Effector memory CD4-positive, alpha-beta T cell (primary cell): ENCODE data around the gene NPVF.

Experiments
- DNase-seq, 3 donors: peaks; one replicate each; pipeline ENCODE4 v3.0.0-alpha.2; 2020
- H3K27ac ChIP-seq: 2 replicates; pipeline ENCODE4 v1.7.0; 2013; ENCODE audit warnings: mild to moderate bottlenecking, low read length, moderate library complexity; ENCODE audit not compliant: insufficient read depth, poor library complexity, severe bottlenecking
- H3K27me3 ChIP-seq: replicated peaks from 2 replicates; pipeline ENCODE4 v1.7.0; 2013; ENCODE audit warnings: mild to moderate bottlenecking, low read length; ENCODE audit not compliant: insufficient read depth, control insufficient read depth, poor library complexity, severe bottlenecking
- H3K36me3 ChIP-seq: 2 replicates; pipeline ENCODE4 v1.7.0; 2013; ENCODE audit warnings: mild to moderate bottlenecking, low read length, moderate library complexity; ENCODE audit not compliant: control insufficient read depth, insufficient read depth
- H3K4me1 ChIP-seq: 2 replicates; pipeline ENCODE4 v1.7.0; 2013; ENCODE audit warnings: low read length, mild to moderate bottlenecking; ENCODE audit not compliant: control insufficient read depth, insufficient read depth, poor library complexity, severe bottlenecking
- H3K4me3 ChIP-seq: 2 replicates; pipeline ENCODE4 v1.7.0; 2013; ENCODE audit warnings: low read length, low read depth, mild to moderate bottlenecking; ENCODE audit not compliant: insufficient read depth, poor library complexity, severe bottlenecking
- H3K9me3 ChIP-seq: 2 replicates; pipeline ENCODE4 v1.7.0; 2013; ENCODE audit warnings: mild to moderate bottlenecking, low read length, moderate library complexity; ENCODE audit not compliant: control insufficient read depth

The NPVF gene

GRCh38 chr7:25254604-25255003, 26.3 kb upstream of the NPVF start:
- no peak for DNase-seq
- H3K27me3 ChIP-seq: no peaks in the 10 kb centered on the region
- no peaks in the 10 kb centered on the region for H3K36me3 ChIP-seq

DNA sequence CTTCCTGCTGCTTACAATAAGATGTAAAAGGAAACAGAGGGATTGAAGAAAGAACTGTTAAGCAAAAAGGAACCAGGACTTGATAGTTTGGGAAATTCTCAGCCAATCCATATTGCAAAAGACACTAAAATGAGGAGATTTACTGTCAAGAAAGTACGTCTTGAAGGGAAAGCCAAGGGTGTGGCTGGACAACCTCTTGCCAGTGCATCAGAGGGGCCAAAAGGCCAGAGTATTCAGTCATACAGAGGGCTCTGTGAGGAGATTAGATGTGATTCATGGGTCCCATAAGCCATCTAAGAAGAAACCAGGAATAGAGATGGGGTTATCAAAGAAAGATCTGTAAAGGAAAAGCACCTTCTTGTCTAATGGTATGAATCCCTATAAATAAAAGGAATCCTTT, 25.4 kb upstream of the NPVF start:
- Histone ChIP-seq H3K27me3 (no peaks in the 10 kb centered on the region), H3K9me3 (no peaks in the 10 kb centered on the region), H3K36me3 (no peaks in the 10 kb centered on the region), H3K27ac (no peak overlapping the region), H3K4me1 (no peaks in the 10 kb centered on the region), H3K4me3 (no peak overlapping the region)
- DNase-seq: no peak

More at GRCh38 chr7:25254604-25255003, 26.3 kb upstream of the NPVF start:
- no peaks in the 10 kb centered on the region for H3K9me3 ChIP-seq
- no peak overlapping the region for H3K4me3 ChIP-seq
- no peak overlapping the region for H3K27ac ChIP-seq
- H3K4me1 ChIP-seq: no peaks in the 10 kb centered on the region

DNA sequence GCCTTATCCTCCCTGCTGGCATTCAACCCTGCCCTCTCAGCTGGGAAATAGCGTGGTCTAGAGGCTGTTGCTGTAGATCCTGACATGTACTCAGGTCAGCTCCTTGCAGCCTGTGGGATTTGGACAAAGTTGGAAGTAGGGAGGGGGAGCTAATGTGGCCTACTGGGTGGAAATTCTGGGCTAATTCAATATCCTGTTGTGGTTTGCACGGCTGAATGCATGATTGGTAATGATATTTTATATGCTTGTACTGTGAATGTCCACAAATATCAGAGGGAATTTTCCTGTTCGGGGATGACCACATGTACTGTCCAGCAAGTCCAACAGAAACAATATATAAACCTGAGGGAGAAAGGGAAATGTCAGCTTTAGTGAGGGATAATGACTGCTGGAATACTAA, 22.1 kb upstream of the NPVF start:
- no peaks in the 10 kb centered on the region for H3K27me3 ChIP-seq

DNA sequence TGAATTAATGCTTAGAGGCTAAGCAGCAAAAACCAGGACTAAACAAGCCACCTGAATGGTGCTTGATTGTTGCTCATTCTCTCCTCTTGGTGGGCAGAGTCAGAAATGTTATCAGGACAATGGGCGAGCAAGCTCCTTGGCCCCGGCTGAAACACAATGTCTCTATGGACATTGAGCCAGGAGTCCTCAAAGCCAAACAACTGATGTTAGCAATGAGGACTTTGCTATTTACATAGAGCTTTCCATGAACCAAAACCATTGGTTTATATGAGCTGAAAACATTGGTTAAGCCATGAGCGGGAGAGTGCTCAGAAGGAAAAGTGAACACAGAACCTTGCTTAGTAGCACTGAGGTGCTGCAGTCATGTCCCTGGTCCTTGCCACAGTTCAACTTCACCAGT, 21.5 kb upstream of the NPVF start:
- H3K27me3 ChIP-seq: no peaks in the 10 kb centered on the region
- DNase-seq: no peak
- H3K4me1 ChIP-seq: no peaks in the 10 kb centered on the region
- no peaks in the 10 kb centered on the region for H3K9me3 ChIP-seq
- H3K36me3 ChIP-seq: no peaks in the 10 kb centered on the region
- no peak overlapping the region for H3K27ac ChIP-seq
- H3K4me3 ChIP-seq: no peak overlapping the region

More for the DNA sequence above, 22.1 kb upstream of the NPVF start:
- H3K36me3 ChIP-seq: no peaks in the 10 kb centered on the region
- no peak overlapping the region for H3K4me3 ChIP-seq
- no peaks in the 10 kb centered on the region for H3K9me3 ChIP-seq
- H3K4me1 ChIP-seq: no peaks in the 10 kb centered on the region
- no peak for DNase-seq
- H3K27ac ChIP-seq: no peak overlapping the region

DNA sequence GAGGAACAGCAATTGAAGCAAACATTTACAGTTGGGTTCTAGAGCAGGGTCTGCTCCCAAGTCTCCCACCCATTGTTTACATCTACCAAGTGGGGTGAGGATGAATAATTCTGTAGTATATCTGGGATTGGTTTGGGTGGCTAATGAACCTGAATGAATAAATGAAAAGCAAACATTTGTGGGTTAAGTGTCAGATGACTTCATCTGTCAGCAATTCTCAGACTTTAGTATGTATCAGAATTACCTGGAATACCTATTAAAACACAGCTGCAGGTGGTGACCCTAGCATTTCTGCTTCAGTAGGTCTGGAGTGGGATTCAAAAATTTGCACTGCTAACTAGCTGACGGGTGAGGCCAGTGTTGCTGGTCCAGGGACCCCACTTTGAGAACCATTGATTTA, 18.0 kb upstream of the NPVF start:
- H3K9me3 ChIP-seq: no peaks in the 10 kb centered on the region
- H3K36me3 ChIP-seq: no peaks in the 10 kb centered on the region
- no peaks in the 10 kb centered on the region for H3K4me1 ChIP-seq
- DNase-seq: no peak
- H3K4me3 ChIP-seq: no peak overlapping the region
- H3K27ac ChIP-seq: no peak overlapping the region
- no peaks in the 10 kb centered on the region for H3K27me3 ChIP-seq

- no peaks in the 10 kb centered on the region for H3K36me3 ChIP-seq
- no peak for DNase-seq
- H3K9me3 ChIP-seq: no peaks in the 10 kb centered on the region
- no peaks in the 10 kb centered on the region for H3K27me3 ChIP-seq
- H3K27ac ChIP-seq: no peak overlapping the region
- H3K4me3 ChIP-seq: no peak overlapping the region
- no peaks in the 10 kb centered on the region for H3K4me1 ChIP-seq
Observed at GRCh38 chr7:25244254-25245033, 16.2 kb upstream of the NPVF start.

- Histone ChIP-seq H3K27ac (no peak overlapping the region), H3K9me3 (no peaks in the 10 kb centered on the region), H3K36me3 (no peaks in the 10 kb centered on the region), H3K4me1 (no peaks in the 10 kb centered on the region), H3K27me3 (no peaks in the 10 kb centered on the region), H3K4me3 (no peak overlapping the region)
- DNase-seq: no peak
Observed at GRCh38 chr7:25242678-25243077, 14.4 kb upstream of the NPVF start.

- H3K9me3 ChIP-seq: no peaks in the 10 kb centered on the region
- no peak for DNase-seq
- H3K36me3 ChIP-seq: no peaks in the 10 kb centered on the region
- no peak overlapping the region for H3K27ac ChIP-seq
- no peaks in the 10 kb centered on the region for H3K27me3 ChIP-seq
- H3K4me1 ChIP-seq: no peaks in the 10 kb centered on the region
- no peak overlapping the region for H3K4me3 ChIP-seq
Observed at GRCh38 chr7:25240896-25241295, 12.6 kb upstream of the NPVF start.

GRCh38 chr7:25240340-25240739, 12.1 kb upstream of the NPVF start:
- H3K27me3 ChIP-seq: no peaks in the 10 kb centered on the region
- no peaks in the 10 kb centered on the region for H3K4me1 ChIP-seq
- no peak overlapping the region for H3K27ac ChIP-seq
- H3K4me3 ChIP-seq: no peak overlapping the region
- no peak for DNase-seq
- no peaks in the 10 kb centered on the region for H3K36me3 ChIP-seq
- no peaks in the 10 kb centered on the region for H3K9me3 ChIP-seq

- H3K27ac ChIP-seq: no peak overlapping the region
- DNase-seq: no peak
- no peaks in the 10 kb centered on the region for H3K27me3 ChIP-seq
- no peaks in the 10 kb centered on the region for H3K9me3 ChIP-seq
- no peaks in the 10 kb centered on the region for H3K36me3 ChIP-seq
- H3K4me1 ChIP-seq: no peaks in the 10 kb centered on the region
- no peak overlapping the region for H3K4me3 ChIP-seq
Observed at GRCh38 chr7:25239888-25240287, 11.6 kb upstream of the NPVF start.
